Endothelial cell of umbilical vein (primary cell): ENCODE measurements around the gene PSD2.

Experiments used
- CTCF ChIP-seq, 2 donors: IDR thresholded peaks; 1 replicate in 1 of 2; 2 replicates in 1 of 2; pipeline ENCODE4 v1.5.1; 2011; ENCODE audit warnings: low read length in 2 of 2, mild to moderate bottlenecking in 2 of 2, moderate library complexity in 2 of 2, control low read depth in 1 of 2, inconsistent platforms in 1 of 2, low read depth in 1 of 2; ENCODE audit not compliant: insufficient read depth in 1 of 2; ENCODE audit errors: extremely low read depth in 1 of 2
- EZH2 ChIP-seq: IDR thresholded peaks from 2 replicates; pipeline ENCODE4 v1.6.1; 2012; ENCODE audit warnings: borderline replicate concordance, low read depth, mild to moderate bottlenecking, moderate library complexity, low read length, inconsistent platforms; ENCODE audit not compliant: severe bottlenecking
- MAX ChIP-seq: IDR thresholded peaks from 2 replicates; pipeline ENCODE4 v1.6.1; 2011; ENCODE audit not compliant: insufficient read depth, insufficient read length
- MYC ChIP-seq: IDR thresholded peaks from one replicate; pipeline ENCODE4 v1.6.1; 2011; ENCODE audit warnings: mild to moderate bottlenecking, low read depth, low read length
- POLR2A ChIP-seq: IDR thresholded peaks from 2 replicates; pipeline ENCODE4 v1.6.1; 2012; ENCODE audit warnings: low read depth, mild to moderate bottlenecking, control low read depth, low read length
- POLR2AphosphoS5 ChIP-seq: IDR thresholded peaks from 2 replicates; pipeline ENCODE4 v1.6.1; 2012; ENCODE audit warnings: low read depth, mild to moderate bottlenecking, control low read depth, low read length, moderate library complexity; ENCODE audit not compliant: insufficient read depth

- TF ChIP-seq CTCF (IDR thresholded peaks at IDR 0.05; ENCODE audit: extremely low read depth in 1 of 2, insufficient read depth in 1 of 2, low read depth in 1 of 2, low read length in 2 of 2): no peak
- TF ChIP-seq EZH2: no peak
- no peak for TF ChIP-seq MAX
- TF ChIP-seq POLR2A: no peak
- no peak for TF ChIP-seq POLR2AphosphoS5
- TF ChIP-seq MYC: no peak
These were observed 34.6 kb upstream of the PSD2 start for GRCh38 chr5:139761057-139761450.
